HepG2 (cell line): Measurements from ENCODE around the gene TCF7L2. TPM values are rescaled to one million over a fixed set of nuclear protein-coding genes. Genes with fewer than 3 reads are reported as not detected.
A peak's percentile ranks its signal among the peaks of the same experiment; 100 is the strongest.

ENCODE experiments used
- ARID4A ChIP-seq: sonication (generic); formaldehyde crosslinking; IDR thresholded peaks from 2 replicates; pipeline ENCODE4 v1.5.0; 2020; ENCODE audit warnings: mild to moderate bottlenecking, missing genetic modification reagents, borderline replicate concordance
- CCAR2 ChIP-seq: fragments of 200-400 bp; formaldehyde crosslinking; optimal IDR thresholded peaks from 2 replicates; pipeline ENCODE3; 2018; ENCODE audit warnings: low read depth, mild to moderate bottlenecking, low read length, moderate library complexity
- GMEB1 ChIP-seq: sonication (generic); formaldehyde crosslinking; IDR thresholded peaks from 2 replicates; pipeline ENCODE4 v1.5.1; 2020; ENCODE audit warnings: missing genetic modification reagents, mild to moderate bottlenecking, borderline replicate concordance
- HNRNPK ChIP-seq: fragments of 200-400 bp; formaldehyde crosslinking; IDR thresholded peaks from 2 replicates; pipeline ENCODE4 v1.6.1; 2018; ENCODE audit warnings: low read length, low read depth, moderate library complexity, mild to moderate bottlenecking; ENCODE audit not compliant: poor library complexity, severe bottlenecking
- HNRNPL ChIP-seq: fragments of 200-400 bp; formaldehyde crosslinking; IDR thresholded peaks from 2 replicates; pipeline ENCODE4 v1.6.1; 2017; ENCODE audit warnings: mild to moderate bottlenecking, low read depth, low read length
- MAFK ChIP-seq, 2 experiments: IDR thresholded peaks in 1 of 2; conservative IDR thresholded peaks in 1 of 2; 2 replicates each; pipeline ENCODE4 v1.6.1; 2011; ENCODE audit warnings: improper control_type of control experiment in 2 of 2, low read length in 2 of 2
- MED1 ChIP-seq: sonication (generic); formaldehyde crosslinking; IDR thresholded peaks from 2 replicates; pipeline ENCODE4 v1.4.0; 2020; ENCODE audit warnings: missing genetic modification reagents
- MED8 ChIP-seq: sonication (generic); formaldehyde crosslinking; IDR thresholded peaks from 2 replicates; pipeline ENCODE4 v1.8.1; 2023; ENCODE audit warnings: mild to moderate bottlenecking, missing genetic modification reagents; ENCODE audit not compliant: insufficient replicate concordance
- PTBP1 ChIP-seq: fragments of 200-400 bp; formaldehyde crosslinking; IDR thresholded peaks from 2 replicates; pipeline ENCODE4 v1.6.1; 2018; ENCODE audit warnings: low read length, low read depth; ENCODE audit not compliant: poor library complexity, severe bottlenecking
- ZBTB46 ChIP-seq: sonication (generic); formaldehyde crosslinking; IDR thresholded peaks from 2 replicates; pipeline ENCODE4 v1.4.0; 2020; ENCODE audit warnings: mild to moderate bottlenecking, missing genetic modification reagents, borderline replicate concordance
- ZNF253 ChIP-seq: sonication (generic); formaldehyde crosslinking; IDR thresholded peaks from 2 replicates; pipeline ENCODE4 v1.8.0; 2022; ENCODE audit warnings: mild to moderate bottlenecking, missing genetic modification reagents, borderline replicate concordance
- ZNF660 ChIP-seq: sonication (generic); formaldehyde crosslinking; IDR thresholded peaks from 2 replicates; pipeline ENCODE4 v1.5.1; 2020; ENCODE audit warnings: mild to moderate bottlenecking, low read depth, missing genetic modification reagents, borderline replicate concordance
- ZNF674 ChIP-seq: sonication (generic); formaldehyde crosslinking; IDR thresholded peaks from 2 replicates; pipeline ENCODE4 v1.5.0; 2020; ENCODE audit warnings: low read depth, mild to moderate bottlenecking, missing genetic modification reagents
- ZNF720 ChIP-seq: sonication (generic); formaldehyde crosslinking; IDR thresholded peaks from 2 replicates; pipeline ENCODE4 v1.4.0; 2020; ENCODE audit warnings: missing genetic modification reagents
- ZNF773 ChIP-seq: sonication (generic); formaldehyde crosslinking; IDR thresholded peaks from 2 replicates; pipeline ENCODE4 v1.4.0; 2020; ENCODE audit warnings: missing genetic modification reagents, borderline replicate concordance
- polyA plus RNA-seq, 8 experiments: library from polyadenylated mRNA; depleted of rRNA in 3 of 8; stranded (reverse) in 7 of 8; unstranded in 1 of 8; fragments of >200 nt; fragmentation: Illumina TruSeq in 4 of 8; extraction: Trizol in 4 of 8; gene quantifications; 2 replicates each; pipeline versions ENCODE4 v1.2.1 to v1.2.3, GENCODE V29; 2011 to 2016; ENCODE audit warnings: low read depth in 4 of 8, missing spikeins in 1 of 8, mixed read lengths in 1 of 8; ENCODE audit not compliant: insufficient read depth in 1 of 8
- total RNA-seq, 5 experiments: library from RNA; depleted of rRNA; stranded (reverse); fragments of >200 nt; fragmentation: Illumina TruSeq; extraction: Trizol; gene quantifications; 2 replicates each; pipeline ENCODE4 v1.2.3, GENCODE V29; 2016; ENCODE audit warnings: low read depth in 1 of 5
- TF ChIP-seq, protein P1 (sequence below): IDR thresholded peaks from 2 replicates; pipeline ENCODE4 v1.6.1; 2012; ENCODE audit warnings: low read length, improper control_type of control experiment

Gene TCF7L2
- total and polyA plus RNA-seq, 2 of the 13 experiments (the other 11 are each of a cell fraction or from before 2014, with no cell fraction given): 3.9 to 13.7 TPM

GRCh38 chr10:113087165-113088029, 137.3 kb downstream of the TCF7L2 start (continued):
- TF ChIP-seq ZNF773 (CRISPR knock-in tag): no peak
- no peak for TF ChIP-seq ZNF720
- TF ChIP-seq HNRNPK: no peak
- TF ChIP-seq PTBP1: no peak
- TF ChIP-seq ARID4A: peak; percentile 65; the same call in 1 of the 2 replicates
- peak; percentile 87 for TF ChIP-seq MED1
- TF ChIP-seq GMEB1 (CRISPR knock-in tag): no peak; the same call in 1 of the 2 replicates
- no peak for TF ChIP-seq HNRNPL
- TF ChIP-seq ZBTB46 (CRISPR knock-in tag): no peak
- no peak for TF ChIP-seq ZNF660
- TF ChIP-seq, protein P1, sequence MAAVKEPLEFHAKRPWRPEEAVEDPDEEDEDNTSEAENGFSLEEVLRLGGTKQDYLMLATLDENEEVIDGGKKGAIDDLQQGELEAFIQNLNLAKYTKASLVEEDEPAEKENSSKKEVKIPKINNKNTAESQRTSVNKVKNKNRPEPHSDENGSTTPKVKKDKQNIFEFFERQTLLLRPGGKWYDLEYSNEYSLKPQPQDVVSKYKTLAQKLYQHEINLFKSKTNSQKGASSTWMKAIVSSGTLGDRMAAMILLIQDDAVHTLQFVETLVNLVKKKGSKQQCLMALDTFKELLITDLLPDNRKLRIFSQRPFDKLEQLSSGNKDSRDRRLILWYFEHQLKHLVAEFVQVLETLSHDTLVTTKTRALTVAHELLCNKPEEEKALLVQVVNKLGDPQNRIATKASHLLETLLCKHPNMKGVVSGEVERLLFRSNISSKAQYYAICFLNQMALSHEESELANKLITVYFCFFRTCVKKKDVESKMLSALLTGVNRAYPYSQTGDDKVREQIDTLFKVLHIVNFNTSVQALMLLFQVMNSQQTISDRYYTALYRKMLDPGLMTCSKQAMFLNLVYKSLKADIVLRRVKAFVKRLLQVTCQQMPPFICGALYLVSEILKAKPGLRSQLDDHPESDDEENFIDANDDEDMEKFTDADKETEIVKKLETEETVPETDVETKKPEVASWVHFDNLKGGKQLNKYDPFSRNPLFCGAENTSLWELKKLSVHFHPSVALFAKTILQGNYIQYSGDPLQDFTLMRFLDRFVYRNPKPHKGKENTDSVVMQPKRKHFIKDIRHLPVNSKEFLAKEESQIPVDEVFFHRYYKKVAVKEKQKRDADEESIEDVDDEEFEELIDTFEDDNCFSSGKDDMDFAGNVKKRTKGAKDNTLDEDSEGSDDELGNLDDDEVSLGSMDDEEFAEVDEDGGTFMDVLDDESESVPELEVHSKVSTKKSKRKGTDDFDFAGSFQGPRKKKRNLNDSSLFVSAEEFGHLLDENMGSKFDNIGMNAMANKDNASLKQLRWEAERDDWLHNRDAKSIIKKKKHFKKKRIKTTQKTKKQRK: no peak
- no peak for TF ChIP-seq CCAR2
- no peak for TF ChIP-seq MED8 (CRISPR knock-in tag)
- no peak for TF ChIP-seq ZNF253 (CRISPR knock-in tag)
- TF ChIP-seq ZNF674 (CRISPR knock-in tag): no peak
- TF ChIP-seq MAFK (conservative IDR thresholded peaks at IDR 0.05 in 1 of 2, IDR thresholded peaks at IDR 0.05 in 1 of 2; ENCODE audit: low read length in 2 of 2): peak in 1 of 2 experiments; percentile 21; a peak in 1 of 4 replicates
